ENCODE measurements around the gene SCOC.
"Not testable (repeated sequence)": the region's sequence is repeated elsewhere in the genome, so short reads cannot be mapped to it uniquely, and the experiment has no call there.

The SCOC gene

DNA sequence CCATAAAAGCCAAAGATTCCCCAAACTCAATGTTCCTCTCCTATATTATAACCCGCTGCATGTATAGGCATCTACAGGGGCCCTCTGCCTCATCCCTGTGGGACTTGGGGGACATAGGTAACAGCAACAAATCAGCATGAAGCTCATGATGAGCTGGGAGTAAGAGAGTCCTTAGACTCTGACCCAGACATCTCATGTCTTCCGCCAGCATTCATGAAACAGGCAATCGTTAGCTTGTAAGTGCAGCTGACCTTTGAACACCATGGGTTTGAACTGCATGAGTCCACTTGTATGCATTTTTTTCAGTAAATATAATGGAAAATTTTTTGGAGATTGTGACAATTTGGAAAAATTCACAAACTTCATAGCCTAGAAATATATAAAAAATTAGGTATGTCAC is 10.4 kb upstream of the SCOC start:
- DNase-seq: no peak

DNA sequence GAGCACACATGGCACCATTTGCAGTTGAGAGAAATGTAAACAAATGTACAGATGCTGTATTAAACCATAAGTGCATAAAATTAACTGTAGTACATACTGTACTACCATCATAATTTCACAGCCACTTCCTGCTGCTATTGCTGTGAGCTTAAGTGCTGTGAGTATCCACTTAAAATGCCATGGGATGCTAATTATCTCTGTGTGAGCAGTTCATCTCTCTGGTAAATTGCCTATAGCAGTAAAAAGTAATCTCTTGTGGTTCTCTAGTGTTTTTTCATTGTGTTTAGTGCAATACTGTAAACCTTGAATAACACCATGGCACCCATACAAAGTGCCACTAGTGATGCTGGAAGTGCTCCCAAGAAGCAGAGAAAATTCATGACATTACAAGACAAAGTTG is 9.9 kb upstream of the SCOC start:
- DNase-seq: no peak

DNA sequence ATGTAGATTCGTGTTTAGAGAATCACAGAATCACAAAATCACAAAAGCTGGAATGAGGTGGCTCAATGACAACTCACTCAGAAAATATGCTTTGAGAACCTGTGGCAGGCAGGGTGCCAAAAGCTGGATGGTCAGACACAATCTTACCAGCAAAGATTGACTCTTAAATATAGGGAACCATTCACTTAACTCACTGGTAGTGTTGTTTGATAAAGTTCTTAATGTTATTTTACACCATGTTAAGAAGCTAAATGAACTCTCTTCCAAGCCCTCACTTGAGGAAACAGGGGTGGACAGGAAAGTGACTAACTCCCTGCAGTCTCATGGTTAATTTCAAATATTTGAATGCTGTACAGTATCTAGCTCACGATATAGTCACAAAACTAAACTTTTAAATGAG is 5.7 kb upstream of the SCOC start:
- DNase-seq: no peak

DNA sequence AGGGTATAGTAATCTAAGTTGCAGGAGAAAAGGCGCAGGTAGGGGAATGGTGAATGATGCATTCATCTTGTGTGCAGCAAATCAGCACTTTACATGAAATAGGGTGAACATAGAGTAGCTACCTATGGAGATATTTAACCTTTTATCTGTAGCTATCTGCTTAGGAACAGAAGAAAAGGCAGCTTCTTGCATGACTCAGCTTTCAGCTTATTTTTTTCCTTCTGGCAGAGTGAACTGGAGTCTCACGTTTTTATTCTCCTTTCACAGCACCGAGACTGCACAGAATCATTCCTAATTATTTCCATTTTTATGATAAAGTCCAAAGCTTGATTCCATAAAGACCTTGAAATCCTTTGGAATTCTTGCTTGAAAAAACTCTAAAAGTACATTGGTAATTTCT is 4.8 kb upstream of the SCOC start:
- DNase-seq: no peak

DNA sequence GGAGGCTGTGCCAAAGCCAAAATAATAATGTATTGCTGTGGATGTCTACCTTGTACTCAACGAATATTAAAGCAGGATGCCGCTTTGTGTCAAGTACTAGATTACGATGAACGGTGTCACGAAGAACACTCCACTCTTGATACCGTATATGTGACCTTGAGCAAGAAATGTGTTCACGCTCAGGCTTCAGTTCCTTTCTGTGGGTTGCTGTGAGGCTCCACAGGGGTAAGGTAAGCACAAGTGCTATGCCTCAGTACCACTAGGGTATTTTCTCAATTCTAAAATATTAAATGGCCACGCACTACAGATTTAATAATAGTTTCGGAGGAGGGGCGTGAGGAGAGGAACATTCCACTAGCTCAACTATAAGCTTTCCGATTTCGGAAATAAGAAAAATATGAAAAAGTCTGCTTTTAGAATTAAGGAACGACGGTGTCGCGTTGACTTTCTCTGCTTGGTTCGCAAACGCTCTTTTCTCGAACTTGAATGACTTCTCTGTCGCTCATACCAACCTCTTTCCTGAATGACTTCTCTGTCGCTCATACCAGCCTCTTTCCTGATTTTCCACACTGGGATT is 607 bp upstream of the SCOC start:
- peak; percentile 13 for DNase-seq

DNA sequence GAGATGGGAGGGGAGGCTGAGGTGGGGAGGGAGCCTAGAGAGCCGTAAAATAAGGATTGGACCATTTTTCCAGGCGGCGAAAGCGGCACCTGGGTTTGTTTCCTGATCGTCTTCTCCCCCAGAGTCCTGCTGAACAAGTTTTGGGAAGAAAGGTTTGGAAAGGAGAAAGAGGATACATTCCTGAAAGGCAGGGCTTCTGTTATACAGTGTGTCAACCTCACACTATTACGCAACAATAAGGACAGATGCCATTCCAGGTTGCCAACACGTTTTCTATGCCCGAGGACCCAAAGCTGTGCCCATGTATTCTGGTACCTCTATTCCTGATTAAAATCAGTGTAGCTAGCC is 658 bp downstream of the SCOC start:
- no peak for DNase-seq

DNA sequence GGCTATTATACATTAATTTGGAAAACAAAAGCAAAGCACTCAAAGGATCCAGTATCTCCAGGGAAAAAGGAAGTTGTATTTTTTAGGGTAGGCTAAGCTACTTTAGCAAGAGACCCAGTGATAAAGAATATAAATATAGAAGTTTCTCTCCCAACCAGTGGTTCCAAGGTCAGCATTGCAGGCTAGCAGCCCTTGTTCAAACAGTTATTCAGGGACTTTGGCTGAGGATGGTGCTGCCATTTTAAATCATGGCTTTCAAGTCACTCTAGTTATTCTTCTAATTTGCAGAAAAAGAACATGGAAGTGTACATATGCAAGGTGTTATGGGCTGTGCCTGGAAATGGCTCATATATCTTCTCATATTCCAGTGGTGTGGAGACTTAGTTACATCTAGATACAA is 9.3 kb downstream of the SCOC start:
- DNase-seq: no peak

DNA sequence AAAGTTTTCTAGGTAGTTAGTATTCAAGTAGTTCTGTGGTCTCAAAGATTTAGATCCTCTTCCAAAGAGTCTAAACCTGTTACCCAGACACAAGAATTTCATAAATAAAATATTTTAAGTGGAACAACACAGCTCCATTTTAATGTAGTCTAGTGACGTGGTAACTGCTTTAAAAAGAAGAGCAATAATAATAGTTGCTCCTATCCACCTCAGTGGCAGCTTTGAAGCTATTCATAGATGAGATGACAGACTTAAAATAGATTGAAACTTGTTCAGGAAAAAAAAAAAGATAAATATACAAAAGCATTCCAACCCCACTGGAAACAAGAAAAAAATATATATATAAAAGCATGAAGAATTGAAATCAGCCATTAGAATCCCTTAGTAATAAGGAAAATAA is 14.6 kb downstream of the SCOC start:
- no peak for DNase-seq

DNA sequence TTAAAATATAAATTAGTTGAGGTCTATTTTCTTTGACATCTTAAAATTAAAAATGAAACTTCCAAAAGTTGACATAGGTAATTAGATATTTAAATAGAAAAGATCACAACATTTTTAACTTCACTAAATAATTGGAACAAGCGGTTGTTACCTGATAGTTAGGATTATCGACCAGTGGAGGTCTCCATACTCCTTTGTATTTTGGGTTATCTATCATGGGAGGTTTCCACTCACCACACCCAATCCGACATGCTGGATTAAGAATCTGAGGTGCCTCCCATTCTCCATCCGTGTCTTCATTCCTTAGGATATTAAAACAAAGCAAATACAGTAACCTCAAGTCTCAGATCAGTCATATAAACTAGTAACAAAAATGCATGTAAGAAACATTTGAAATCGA is 22.2 kb downstream of the SCOC start:
- DNase-seq: no peak

DNA sequence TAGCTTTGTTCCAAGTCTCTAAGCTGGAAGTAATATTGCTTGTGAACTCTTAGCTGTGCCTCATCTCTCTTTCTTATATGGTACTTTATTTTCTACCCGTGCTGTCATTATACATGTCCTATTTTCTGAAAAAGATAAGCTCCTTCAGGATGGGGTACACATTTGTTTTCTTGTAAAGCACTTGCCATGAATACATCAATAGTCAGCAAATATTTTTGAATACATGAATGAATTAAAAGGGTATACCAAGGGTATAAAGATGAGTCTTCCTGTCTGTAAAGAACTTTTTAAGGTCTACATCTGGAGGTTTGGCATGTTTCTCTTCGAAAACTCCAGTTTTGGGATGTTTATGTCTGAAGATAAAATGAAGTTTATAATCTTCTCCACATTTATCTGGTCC is 26.7 kb downstream of the SCOC start:
- DNase-seq: no peak

DNA sequence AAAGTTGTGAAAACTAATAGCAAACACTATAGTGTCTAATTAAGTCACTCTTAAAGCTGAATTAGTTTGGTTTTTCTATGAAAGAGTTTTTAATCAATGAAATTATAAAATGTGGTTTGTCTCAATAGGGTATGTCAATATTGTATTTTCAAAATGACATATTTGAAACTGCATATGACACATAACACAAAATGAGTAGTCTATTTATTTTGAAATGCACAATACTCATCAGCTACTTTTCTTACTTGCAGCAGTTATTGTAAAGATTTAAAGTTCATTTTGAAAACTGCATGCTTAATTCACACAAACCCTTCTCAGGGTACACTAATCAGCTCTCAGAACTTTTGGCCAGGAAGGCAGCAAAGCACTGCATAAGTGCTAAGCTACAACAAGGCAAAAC is 32.8 kb downstream of the SCOC start:
- no peak for DNase-seq

DNA sequence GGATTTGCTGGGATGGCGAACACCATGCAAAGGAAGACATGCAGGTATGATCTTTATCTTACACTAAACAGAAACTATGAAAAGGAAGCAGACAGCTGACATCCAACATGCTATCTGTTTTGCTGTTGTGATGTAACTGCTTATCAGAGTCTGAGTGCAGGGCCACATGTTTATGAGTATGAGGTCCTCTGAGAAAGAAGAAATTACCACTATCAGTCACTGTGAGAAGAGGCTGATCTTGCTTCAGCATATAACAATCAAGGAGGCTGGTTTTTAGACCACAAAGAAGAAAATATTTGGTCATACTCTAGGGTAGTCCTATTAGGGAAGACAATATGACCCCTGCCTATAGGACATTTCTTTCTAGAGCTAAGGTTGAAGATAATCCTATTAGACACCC is 35.5 kb downstream of the SCOC start:
- no peak for DNase-seq

DNA sequence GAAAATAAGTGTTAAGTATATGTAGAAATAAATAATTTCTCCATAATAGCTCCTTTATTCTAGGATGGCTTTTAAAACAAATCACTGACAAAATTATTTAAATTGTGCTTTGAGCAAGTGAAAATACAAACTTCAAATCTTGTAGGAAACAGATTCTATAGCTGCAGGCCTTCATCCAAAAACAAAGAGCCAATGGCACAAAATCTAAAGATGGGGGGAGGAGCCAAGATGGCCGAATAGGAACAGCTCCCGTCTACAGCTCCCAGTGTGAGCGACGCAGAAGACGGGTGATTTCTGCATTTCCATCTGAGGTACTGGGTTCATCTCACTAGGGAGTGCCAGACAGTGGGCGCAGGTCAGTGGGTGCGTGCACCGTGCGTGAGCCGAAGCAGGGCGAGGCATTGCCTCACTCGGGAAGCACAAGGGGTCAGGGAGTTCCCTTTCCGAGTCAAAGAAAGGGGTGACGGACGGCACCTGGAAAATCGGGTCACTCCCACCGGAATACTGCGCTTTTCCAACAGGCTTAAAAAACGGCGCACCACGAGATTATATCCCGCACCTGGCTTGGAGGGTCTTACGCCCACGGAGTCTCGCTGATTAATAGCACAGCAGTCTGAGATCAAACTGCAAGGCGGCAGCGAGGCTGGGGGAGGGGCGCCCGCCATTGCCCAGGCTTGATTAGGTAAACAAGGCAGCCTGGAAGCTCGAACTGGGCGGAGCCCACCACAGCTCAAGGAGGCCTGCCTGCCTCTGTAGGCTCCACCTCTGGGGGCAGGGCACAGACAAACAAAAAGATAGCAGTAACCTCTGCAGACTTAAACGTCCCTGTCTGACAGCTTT is 39.9 kb downstream of the SCOC start:
- not testable (repeated sequence) for DNase-seq

DNA sequence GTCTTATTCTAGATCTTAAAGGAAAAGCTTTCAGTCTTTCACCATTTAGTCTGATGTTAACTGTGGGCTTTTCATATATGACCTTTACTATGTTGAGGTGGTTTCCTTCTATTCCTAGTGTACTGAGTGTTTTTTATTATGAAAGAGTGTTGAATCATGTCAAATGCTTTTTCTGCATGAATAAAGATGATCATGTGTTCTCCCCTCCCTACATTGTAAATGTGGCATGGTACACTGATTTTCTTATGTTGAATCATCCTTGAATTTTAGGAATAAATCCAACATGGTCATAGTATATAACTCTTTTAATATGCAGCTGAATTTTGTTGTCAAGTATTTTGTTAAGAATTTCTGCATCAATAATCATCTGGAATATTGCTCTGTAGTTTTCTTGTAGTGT is 49.7 kb downstream of the SCOC start:
- DNase-seq: no peak

DNA sequence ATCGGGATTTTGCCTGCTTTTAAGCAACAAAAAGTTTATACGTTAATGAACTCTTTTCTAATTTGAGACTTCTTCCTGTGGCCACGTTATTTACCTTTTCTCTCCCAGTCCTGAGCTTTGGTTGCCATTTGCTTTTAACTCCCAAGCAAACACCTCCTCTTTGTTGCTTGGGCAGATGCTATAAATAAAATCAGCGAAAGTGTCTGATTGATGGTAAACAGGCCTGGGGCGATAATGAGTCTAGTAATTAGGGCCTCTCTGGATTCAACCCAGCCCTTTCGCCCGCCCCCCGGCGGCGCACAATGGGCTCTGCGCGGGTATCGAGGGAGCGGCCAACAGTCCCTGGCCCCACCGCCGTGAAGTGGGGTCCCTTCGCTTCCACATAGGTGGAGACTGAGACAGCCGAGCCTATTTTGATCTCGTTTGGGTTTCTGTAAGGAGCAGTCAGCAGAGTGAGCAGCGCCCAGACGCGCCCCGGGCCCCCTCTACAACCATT is 53.2 kb downstream of the SCOC start:
- no peak for DNase-seq

DNA sequence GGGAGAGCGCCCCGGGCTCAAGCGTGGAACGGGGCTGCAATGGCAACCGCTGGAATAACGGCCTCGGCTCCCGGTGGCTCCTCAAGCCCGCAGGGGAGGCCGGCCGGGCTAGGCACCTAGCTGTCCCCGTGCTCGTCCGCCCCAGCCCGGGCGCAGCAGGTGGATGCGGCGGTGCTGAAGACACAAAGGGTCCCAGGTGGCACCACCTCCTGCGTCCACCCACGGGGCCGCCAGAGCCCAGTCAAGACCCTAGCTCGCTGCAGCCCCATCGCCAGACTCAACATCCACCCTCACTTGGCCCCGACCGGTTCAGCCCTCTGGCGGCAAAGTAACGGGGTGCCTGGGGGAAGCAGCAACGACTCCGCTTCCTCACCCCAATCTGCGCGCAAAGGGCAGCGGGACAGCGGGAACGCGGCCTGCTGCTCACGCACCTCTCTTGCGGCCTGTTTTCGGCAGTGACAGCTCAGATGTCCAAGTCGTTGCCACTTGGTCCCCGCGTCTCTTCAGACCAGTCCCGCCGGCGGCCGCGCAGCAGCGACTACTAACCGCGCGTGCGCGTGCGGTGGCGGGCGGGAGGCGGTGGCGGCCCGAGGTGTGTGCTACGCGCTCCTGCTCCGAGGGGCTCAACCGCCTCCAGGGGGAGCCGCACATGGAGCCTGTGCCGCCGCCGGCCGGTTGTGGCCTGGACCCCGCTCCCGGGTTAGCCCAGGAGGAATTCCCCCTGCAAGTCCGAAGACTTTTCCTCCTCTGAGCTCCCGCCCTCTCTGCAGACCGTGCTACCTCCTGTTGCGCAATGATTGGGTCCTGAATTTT is 53.9 kb downstream of the SCOC start, which contains the start of gene CLGN:
CLGN (minus strand) TSS at position 543 of the 813 bp plus-strand sequence. CDS start 14,570 bp downstream, outside the sequence.
- DNase-seq: peak; percentile 12

DNA sequence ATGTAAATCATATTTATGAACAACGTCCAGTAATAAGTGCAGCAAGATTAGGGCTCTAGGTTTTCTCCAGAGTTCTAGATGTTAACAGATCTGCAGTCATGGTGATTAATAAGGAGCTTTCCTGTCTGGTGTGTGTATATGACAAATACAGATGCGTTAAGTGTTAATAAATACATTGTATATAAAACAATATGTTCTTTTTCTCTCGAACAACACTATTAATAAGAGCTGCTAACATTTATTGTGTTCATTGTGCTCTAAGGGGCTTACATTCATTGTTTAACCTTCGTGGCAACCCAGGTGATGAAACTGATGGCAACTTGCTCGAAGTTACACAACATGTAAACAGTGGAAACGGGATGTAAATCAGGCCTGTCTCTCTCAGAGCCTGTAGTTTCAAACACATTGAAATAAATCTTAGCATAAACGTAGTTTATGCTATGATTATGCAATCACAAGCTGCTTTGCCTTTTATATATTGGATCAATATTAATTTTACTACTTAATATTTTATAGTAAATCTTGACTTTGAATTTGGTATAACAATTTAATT is 54.5 kb downstream of the SCOC start:
- DNase-seq: no peak
